B cell (primary cell): ENCODE results near the gene S100A16.

Source experiments
- EZH2 ChIP-seq: IDR thresholded peaks from 2 replicates; pipeline ENCODE4 v1.6.1; 2012; ENCODE audit warnings: borderline replicate concordance, low read depth, mild to moderate bottlenecking, moderate library complexity, low read length; ENCODE audit not compliant: insufficient read depth, poor library complexity, severe bottlenecking
- TF ChIP-seq, protein P1 (sequence below): fragments of 200-600 bp; IDR thresholded peaks from one replicate; pipeline ENCODE4 v1.8.0; 2022; ENCODE audit warnings: antibody characterized with exemption, mild to moderate bottlenecking

DNA sequence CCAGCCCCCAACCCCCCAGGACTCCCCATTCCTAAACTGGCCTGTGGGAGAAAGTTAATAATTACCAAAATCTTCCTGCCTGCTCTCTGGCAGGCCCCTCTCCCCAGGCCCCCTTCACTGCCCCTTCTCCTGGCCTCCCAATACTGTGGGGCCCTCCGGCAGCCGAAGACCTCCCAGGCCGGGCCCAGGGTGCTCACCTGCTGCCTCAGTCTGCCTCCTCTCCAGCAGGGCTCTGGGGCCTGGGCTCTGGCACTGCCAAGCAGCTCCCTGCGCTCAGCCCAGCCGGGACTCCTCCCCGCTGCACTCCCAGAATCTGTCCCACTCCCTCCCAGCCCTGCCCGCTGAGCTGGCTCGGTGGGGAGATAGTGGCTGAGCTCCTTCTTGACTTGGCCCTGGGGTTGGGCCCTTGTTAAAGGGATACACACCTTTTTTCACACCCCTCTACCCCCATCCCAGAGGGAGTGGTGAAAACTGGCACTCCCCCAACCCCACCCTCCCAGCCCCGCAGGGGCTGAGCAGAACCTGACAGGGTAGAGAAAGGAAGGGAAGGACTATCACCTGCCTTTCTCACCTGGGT is at the start of gene S100A16:
- TF ChIP-seq, protein P1, sequence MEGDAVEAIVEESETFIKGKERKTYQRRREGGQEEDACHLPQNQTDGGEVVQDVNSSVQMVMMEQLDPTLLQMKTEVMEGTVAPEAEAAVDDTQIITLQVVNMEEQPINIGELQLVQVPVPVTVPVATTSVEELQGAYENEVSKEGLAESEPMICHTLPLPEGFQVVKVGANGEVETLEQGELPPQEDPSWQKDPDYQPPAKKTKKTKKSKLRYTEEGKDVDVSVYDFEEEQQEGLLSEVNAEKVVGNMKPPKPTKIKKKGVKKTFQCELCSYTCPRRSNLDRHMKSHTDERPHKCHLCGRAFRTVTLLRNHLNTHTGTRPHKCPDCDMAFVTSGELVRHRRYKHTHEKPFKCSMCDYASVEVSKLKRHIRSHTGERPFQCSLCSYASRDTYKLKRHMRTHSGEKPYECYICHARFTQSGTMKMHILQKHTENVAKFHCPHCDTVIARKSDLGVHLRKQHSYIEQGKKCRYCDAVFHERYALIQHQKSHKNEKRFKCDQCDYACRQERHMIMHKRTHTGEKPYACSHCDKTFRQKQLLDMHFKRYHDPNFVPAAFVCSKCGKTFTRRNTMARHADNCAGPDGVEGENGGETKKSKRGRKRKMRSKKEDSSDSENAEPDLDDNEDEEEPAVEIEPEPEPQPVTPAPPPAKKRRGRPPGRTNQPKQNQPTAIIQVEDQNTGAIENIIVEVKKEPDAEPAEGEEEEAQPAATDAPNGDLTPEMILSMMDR: no peak
- TF ChIP-seq EZH2: no peak
